Mammary epithelial cell (primary cell): ENCODE results near the gene MAGI1.

Experiments used
- EZH2 ChIP-seq: IDR thresholded peaks from 2 replicates; pipeline ENCODE4 v1.6.1; 2012; ENCODE audit warnings: low read length, inconsistent platforms, borderline replicate concordance
- TF ChIP-seq, protein P1 (sequence below), 2 donors: IDR thresholded peaks in 1 of 2; conservative IDR thresholded peaks in 1 of 2; 2 replicates each; pipeline ENCODE4 v1.5.1; 2011 to 2012; ENCODE audit warnings: inconsistent platforms in 2 of 2, low read length in 2 of 2, mild to moderate bottlenecking in 2 of 2, control low read depth in 1 of 2, low read depth in 1 of 2; ENCODE audit not compliant: insufficient read depth in 1 of 2; ENCODE audit errors: extremely low read depth in 1 of 2

DNA sequence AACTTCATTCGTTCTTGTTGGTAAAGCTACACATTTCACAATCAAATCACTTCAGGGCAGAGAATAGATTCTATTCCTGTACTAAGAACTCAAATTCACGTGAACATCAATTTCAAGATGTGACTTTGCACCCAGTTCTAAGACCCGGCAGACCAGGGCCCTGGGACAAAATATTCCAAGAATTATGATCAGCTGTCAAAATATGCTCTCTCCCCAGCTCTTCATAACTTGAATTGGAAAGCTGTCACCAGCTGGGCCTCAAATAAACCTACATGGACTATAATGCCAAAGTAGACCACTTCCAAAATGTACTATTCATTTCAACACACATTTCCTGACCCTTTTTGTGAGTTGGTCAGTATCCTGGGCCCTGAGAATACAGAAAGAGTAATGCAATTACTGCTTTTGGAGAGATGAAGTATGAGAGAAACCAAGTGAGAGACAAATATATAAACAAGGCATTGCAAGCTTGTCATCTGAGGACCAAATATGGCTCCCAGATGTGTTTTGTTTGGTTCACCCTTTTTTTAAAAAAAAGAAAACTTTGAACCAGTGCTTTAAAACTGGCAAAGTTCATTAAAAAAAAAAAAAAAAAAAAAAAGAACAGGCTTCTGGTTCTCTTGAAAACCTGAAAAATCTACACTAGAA lies 14.9 kb downstream of the MAGI1 start:
- TF ChIP-seq, protein P1, sequence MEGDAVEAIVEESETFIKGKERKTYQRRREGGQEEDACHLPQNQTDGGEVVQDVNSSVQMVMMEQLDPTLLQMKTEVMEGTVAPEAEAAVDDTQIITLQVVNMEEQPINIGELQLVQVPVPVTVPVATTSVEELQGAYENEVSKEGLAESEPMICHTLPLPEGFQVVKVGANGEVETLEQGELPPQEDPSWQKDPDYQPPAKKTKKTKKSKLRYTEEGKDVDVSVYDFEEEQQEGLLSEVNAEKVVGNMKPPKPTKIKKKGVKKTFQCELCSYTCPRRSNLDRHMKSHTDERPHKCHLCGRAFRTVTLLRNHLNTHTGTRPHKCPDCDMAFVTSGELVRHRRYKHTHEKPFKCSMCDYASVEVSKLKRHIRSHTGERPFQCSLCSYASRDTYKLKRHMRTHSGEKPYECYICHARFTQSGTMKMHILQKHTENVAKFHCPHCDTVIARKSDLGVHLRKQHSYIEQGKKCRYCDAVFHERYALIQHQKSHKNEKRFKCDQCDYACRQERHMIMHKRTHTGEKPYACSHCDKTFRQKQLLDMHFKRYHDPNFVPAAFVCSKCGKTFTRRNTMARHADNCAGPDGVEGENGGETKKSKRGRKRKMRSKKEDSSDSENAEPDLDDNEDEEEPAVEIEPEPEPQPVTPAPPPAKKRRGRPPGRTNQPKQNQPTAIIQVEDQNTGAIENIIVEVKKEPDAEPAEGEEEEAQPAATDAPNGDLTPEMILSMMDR (conservative IDR thresholded peaks at IDR 0.05 in 1 of 2, IDR thresholded peaks at IDR 0.05 in 1 of 2; ENCODE audit: extremely low read depth in 1 of 2, insufficient read depth in 1 of 2, low read depth in 1 of 2, low read length in 2 of 2), result no peak
- TF ChIP-seq EZH2, result no peak
